Thyroid gland (tissue), 4 donors: ENCODE results near the gene NECTIN1.

Experiments used
- CTCF ChIP-seq, 6 experiments: fragments of 200-600 bp in 3 of 6; fragments of 450-650 bp in 3 of 6; sonication (generic) in 3 of 6; IDR thresholded peaks; one replicate each; pipeline ENCODE4 v1.5.1; 2016 to 2019; ENCODE audit warnings: antibody characterized with exemption in 6 of 6, mild to moderate bottlenecking in 2 of 6, inconsistent platforms in 1 of 6, moderate library complexity in 1 of 6
- POLR2A ChIP-seq, 2 donors: fragments of 450-650 bp; IDR thresholded peaks; one replicate each; pipeline ENCODE4 v1.6.1; 2017; ENCODE audit warnings: antibody characterized with exemption in 2 of 2, mild to moderate bottlenecking in 2 of 2, moderate library complexity in 1 of 2

DNA sequence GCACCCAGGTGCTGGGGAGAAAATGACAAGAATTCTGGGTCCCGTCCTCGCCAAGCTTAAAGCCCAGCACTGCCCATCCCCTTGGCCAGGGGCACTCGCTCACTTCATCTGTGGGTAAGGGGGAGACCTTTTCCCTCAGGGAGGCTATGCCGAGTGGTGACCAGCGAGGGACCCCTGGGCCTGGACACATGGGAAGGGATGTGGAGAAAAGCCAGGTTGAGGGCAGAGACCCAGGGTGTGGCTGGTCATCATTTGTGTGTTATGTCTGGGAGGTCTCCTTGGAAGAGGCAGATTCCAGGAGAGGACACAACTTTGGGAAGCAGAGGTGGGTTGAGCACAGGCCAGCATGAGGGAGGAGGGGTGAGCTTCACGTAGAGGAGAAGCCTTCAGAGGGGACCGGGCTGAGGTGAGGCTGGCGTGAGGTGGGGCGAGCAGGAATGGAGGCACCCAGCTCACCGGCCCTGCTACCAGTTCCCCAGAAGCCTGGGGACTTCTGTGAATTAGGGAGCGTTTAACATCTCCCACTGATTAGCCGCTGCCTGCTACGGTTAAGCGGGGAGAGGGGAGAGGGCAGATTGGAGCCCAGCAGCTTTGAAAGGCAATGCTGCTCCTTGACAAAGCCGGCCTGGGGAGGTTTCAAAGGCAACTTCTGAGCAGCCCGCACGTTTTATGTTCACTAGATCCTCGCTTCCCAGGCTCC is 25.8 kb upstream of the NECTIN1 start:
- TF ChIP-seq CTCF (IDR thresholded peaks at IDR 0.05) (no peak), POLR2A (IDR thresholded peaks at IDR 0.05) (no peak)
